ENCODE results near the gene CREB3L4.

- no peak for TF ChIP-seq YY1 (IDR thresholded peaks at IDR 0.05; ENCODE audit: insufficient read depth, insufficient read length)
- no peak for TF ChIP-seq ZNF274 (IDR thresholded peaks at IDR 0.05; ENCODE audit: low read depth, low read length)
Measured at GRCh38 chr1:153929426-153929825, 38.3 kb upstream of the CREB3L4 start.
